ENCODE results near the gene RREB1.

RREB1 gene, protein sequence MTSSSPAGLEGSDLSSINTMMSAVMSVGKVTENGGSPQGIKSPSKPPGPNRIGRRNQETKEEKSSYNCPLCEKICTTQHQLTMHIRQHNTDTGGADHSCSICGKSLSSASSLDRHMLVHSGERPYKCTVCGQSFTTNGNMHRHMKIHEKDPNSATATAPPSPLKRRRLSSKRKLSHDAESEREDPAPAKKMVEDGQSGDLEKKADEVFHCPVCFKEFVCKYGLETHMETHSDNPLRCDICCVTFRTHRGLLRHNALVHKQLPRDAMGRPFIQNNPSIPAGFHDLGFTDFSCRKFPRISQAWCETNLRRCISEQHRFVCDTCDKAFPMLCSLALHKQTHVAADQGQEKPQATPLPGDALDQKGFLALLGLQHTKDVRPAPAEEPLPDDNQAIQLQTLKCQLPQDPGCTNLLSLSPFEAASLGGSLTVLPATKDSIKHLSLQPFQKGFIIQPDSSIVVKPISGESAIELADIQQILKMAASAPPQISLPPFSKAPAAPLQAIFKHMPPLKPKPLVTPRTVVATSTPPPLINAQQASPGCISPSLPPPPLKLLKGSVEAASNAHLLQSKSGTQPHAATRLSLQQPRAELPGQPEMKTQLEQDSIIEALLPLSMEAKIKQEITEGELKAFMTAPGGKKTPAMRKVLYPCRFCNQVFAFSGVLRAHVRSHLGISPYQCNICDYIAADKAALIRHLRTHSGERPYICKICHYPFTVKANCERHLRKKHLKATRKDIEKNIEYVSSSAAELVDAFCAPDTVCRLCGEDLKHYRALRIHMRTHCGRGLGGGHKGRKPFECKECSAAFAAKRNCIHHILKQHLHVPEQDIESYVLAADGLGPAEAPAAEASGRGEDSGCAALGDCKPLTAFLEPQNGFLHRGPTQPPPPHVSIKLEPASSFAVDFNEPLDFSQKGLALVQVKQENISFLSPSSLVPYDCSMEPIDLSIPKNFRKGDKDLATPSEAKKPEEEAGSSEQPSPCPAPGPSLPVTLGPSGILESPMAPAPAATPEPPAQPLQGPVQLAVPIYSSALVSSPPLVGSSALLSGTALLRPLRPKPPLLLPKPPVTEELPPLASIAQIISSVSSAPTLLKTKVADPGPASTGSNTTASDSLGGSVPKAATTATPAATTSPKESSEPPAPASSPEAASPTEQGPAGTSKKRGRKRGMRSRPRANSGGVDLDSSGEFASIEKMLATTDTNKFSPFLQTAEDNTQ (N-terminal part only)

GRCh38 chr6:7107578-7108195 lies at the start of gene RREB1:
Gene RREB1, plus strand, starts transcription at chr6:7107961. Its CDS starts 73,951 bp downstream, at chr6:7181912.
- peak; percentile 78 for DNase-seq
- peak; percentile 56 for ATAC-seq

GRCh38 chr6:7058250-7058923 lies 49.4 kb upstream of the RREB1 start:
- ATAC-seq (peak; percentile 89), DNase-seq (peak; percentile 20)

GRCh38 chr6:7060769-7061516 lies 46.8 kb upstream of the RREB1 start:
- ATAC-seq (no peak), DNase-seq (no peak)

GRCh38 chr6:7062451-7063162 lies 45.2 kb upstream of the RREB1 start:
- DNase-seq (no peak), ATAC-seq (no peak)

GRCh38 chr6:7067305-7067704 lies 40.5 kb upstream of the RREB1 start:
- DNase-seq, result no peak
- no peak for ATAC-seq

- ATAC-seq (no peak), DNase-seq (no peak)
These were observed 36.4 kb upstream of the RREB1 start for GRCh38 chr6:7071405-7071804.

- ATAC-seq (peak; percentile 8), DNase-seq (no peak)
These were observed 34.5 kb upstream of the RREB1 start for GRCh38 chr6:7073082-7073820.

DNA sequence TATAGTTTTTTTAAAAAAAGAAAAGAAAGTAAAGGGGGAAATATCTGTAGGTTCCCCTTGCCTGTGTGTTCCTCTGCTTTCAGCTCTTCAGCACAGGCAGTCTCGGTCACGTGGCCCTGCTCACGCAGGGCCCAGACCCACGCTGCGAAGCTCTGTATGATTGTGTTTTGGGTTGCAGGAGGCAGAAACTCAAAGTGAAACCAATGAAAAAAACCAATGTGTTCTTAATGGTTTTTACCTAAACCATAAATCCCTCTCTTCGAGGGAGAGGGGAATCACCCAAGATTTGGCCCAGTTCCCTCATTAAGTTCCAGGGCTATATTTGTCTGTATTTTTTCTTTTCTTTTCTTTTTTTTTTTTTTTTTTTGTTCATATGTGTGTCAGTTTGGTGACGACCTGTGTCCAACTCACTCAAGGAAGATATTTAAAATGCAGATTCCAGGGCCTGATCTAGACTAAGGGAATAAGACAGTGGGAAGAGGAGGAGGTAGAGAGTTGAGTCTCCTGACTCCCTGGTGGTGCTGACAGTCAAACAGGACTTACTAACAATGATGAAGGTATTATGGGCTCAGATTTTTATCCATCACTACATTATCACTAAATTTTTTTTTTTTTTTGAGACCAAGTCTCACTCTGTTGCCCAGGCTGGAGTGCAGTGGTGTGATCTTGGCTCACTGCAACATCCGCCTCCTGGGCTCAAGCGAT lies 33.8 kb upstream of the RREB1 start:
- DNase-seq, result peak; percentile 74
- ATAC-seq, result peak; percentile 99

DNA sequence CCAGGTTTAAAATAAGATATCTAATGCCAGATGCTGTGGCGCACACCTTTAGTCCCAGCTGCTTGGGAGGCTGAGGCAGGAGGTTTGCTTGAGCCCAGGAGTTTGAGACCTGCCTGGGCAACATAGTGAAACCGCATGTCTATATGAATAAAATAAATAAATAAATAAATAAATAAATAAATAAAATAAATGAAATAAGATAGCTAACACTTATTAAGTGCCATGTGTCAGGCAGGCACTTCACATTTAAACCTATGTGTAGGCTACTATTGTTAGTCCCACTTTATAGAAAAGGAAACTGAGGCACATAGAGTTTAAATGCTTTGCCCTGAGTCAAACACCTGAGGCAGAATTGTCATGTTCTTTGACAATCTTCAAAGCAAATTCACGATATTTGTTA lies 32.9 kb upstream of the RREB1 start:
- no peak for DNase-seq

GRCh38 chr6:7075341-7076000 lies 32.3 kb upstream of the RREB1 start:
- ATAC-seq, result no peak
- DNase-seq, result no peak

More for the DNA sequence above, 32.9 kb upstream of the RREB1 start:
- no peak for ATAC-seq

DNA sequence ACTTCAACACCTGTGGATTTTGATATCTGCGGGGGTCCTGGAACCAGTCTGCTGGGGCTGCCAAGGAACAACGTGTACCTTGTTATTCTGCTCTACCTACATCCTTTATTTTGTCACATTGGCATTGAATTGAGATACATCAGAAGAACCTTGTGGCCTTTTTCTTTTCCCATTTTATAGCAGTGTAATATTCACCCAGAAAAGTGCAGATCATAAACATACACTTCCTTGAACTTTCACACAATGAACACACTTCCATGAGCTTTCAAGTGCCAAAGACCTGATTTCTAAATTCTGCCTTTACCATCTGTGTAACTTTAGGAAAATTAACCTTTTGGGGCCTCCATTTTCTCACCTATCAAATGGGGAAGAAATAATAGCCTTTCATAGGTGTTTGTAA lies 29.9 kb upstream of the RREB1 start:
- DNase-seq (no peak), ATAC-seq (no peak)

GRCh38 chr6:7078856-7079255 lies 28.9 kb upstream of the RREB1 start:
- DNase-seq (no peak), ATAC-seq (no peak)

- DNase-seq, result no peak
- ATAC-seq, result no peak
These were observed 27.4 kb upstream of the RREB1 start for GRCh38 chr6:7080311-7080710.

DNA sequence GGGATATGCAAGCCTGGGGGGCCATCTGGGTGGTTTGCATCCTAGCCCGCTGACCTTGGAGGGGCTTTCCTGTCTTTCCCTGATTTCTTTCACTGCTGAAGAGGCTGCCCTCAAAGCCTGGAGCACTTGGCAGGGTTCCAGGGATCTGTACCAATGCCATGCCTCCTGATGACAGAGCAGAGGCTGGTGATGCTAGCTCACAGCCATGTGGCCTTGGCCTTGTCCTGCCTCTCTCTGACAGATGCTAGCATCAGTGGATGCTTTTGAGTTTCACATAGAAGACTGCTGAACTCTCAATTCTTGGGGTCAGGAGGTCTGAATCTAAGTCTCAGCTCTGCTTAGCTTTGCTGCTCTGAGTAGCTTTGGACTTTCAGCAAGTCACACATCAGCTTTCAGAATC lies 21.9 kb upstream of the RREB1 start:
- DNase-seq (peak; percentile 36), ATAC-seq (no peak)

DNA sequence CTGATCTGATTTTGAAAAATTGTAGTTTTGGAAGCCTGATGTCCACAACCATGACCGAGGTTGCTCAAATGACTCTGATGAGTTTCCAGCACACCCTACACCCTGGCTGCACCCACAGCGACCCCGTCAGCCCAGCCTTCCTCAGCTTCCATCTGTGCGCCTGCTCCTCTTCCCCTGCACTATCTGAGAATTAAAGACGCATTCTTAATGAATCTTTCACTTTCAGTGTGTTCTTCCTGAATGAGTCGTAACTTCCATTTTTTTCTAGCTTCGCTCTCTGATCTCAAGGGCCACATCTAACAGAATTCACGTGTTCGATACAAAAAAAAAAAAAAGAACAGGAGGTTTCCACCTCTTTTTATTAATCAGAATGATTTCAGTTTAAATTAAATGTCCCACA lies 21.3 kb upstream of the RREB1 start:
- peak; percentile 56 for DNase-seq
- peak; percentile 80 for ATAC-seq

DNA sequence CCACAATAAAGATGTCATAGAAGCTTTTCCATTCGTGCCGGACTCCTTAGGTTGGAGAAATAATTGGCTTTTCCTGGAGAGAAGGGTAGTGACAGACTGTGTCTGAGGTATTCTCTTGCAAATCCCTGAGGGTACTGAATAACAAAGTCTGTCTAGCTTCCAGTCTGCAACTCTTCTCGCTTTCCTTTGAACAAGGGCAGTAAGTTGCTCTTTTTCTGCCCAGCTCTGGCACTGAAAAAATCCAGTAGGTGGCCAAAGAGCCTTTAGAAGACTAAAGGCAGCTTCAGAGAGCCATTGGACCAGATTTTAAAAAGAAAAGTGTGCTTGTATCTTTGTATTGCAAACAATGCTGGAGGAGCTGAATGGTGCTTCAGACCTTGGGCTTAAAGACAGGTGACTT lies 20.7 kb upstream of the RREB1 start:
- no peak for DNase-seq
- no peak for ATAC-seq

GRCh38 chr6:7087491-7087979 lies 20.2 kb upstream of the RREB1 start:
- peak; percentile 47 for ATAC-seq
- peak; percentile 30 for DNase-seq

Data from stimulated activated naive CD8-positive, alpha-beta T cell treated with anti-CD3 and anti-CD28 coated beads, Interleukin-15, Interleukin-2, amounts not matched to agents 100 U/mL and 50 U/mL, for 24 hours (primary cell).